Measurements from ENCODE around the gene PLD6.

Gene PLD6

DNA sequence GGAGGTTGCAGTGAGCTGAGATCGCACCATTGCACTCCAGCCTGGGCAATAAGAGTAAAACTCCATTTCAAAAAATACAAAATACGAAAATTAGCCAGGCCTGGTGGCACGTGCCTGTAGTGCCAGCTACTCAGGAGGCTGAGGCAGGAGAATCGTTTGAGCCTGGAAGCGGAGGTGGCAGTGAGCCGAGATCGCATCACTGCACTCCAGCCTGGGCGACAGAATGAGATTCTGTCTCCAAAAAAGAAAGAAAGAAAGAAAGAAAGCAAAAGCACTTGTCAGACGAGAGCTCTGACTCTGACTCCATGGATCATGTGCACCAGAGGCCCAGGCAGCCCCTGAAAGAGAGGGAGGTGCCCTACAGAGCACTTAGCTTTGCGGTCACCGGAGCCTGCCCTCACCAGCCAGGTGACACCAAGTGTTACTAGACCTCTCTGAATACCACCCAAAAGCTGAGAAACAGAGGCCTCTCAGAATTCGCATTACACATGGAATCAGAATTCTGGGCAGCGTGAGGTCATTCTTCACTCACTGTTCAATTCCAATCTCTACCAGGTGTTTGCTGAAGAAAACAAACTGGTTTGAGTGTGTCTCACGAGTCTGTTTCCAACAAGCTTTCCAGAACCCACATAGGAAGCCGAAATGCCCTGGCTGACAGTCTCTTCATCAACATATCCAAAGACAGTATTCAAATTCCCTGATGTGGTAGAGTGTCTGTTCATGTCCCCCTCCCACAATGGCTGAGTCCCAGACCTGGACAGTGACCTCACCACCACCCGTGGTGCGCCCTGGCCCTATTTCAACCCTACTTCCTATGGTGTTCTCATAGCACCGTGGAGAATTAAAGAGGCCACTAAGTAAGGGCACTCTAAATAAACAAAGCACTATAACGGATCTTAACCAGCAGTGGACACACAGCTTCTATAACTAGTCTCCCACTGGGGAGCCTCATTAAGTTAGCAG lies 29.4 kb upstream of the PLD6 start:
- Histone ChIP-seq H4K20me1 (ENCODE audit: insufficient read depth, low read length, poor library complexity, severe bottlenecking) (no peaks in the 10 kb centered on the region), H3K36me3 (ENCODE audit: insufficient read depth, low read length) (no peaks in the 10 kb centered on the region; the same call in 1 of the 2 replicates), H3F3A (ENCODE audit: low read depth) (no peaks in the 10 kb centered on the region; the same call in 1 of the 2 replicates), H3K4me3 (ENCODE audit: low read length, poor library complexity, severe bottlenecking) (peak overlapping the region; percentile 90), H3K9me3 (ENCODE audit: insufficient read depth, low read depth, low read length) (no peaks in the 10 kb centered on the region), H3K79me2 (ENCODE audit: insufficient read depth, low read length) (peaks cover 31% of the 10 kb centered on the region; the same call in 1 of the 2 replicates), H3K4me1 (ENCODE audit: insufficient read depth, low read length, poor library complexity, severe bottlenecking) (peaks cover 21% of the 10 kb centered on the region), H3K9me2 (replicated peaks; ENCODE audit: low read depth, low read length) (no peaks in the 10 kb centered on the region), H3K9ac (ENCODE audit: low read depth, low read length, poor library complexity, severe bottlenecking) (peak overlapping the region; percentile 88), H2AFZ (ENCODE audit: low read length) (no peak overlapping the region), H3K4me2 (ENCODE audit: low read depth, low read length, poor library complexity, severe bottlenecking) (peak overlapping the region; percentile 75), H3K27me3 (ENCODE audit: insufficient read depth, low read length, poor library complexity, severe bottlenecking) (no peaks in the 10 kb centered on the region)
- no peak for TF ChIP-seq EZH2phosphoT487 (IDR thresholded peaks at IDR 0.05; ENCODE audit: borderline replicate concordance)
- TF ChIP-seq, protein P1, sequence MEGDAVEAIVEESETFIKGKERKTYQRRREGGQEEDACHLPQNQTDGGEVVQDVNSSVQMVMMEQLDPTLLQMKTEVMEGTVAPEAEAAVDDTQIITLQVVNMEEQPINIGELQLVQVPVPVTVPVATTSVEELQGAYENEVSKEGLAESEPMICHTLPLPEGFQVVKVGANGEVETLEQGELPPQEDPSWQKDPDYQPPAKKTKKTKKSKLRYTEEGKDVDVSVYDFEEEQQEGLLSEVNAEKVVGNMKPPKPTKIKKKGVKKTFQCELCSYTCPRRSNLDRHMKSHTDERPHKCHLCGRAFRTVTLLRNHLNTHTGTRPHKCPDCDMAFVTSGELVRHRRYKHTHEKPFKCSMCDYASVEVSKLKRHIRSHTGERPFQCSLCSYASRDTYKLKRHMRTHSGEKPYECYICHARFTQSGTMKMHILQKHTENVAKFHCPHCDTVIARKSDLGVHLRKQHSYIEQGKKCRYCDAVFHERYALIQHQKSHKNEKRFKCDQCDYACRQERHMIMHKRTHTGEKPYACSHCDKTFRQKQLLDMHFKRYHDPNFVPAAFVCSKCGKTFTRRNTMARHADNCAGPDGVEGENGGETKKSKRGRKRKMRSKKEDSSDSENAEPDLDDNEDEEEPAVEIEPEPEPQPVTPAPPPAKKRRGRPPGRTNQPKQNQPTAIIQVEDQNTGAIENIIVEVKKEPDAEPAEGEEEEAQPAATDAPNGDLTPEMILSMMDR (conservative IDR thresholded peaks at IDR 0.05; ENCODE audit: low read length): no peak

DNA sequence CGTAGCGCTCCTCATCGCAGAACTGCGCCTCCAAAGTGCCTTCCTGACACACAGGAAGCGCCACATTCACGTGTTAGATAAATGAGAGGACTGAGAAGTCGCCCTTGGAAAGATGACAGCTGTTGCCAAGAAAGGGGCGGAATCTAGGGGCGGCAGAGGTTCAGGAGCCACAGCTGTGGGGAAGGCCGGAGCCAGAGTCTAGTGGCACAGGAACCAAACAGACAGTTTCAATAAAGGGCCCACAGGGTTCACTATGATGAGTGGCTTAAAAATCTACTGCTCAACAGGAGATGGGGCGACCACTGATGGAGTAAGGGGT lies 26.1 kb upstream of the PLD6 start:
- Histone ChIP-seq H3K9ac (ENCODE audit: low read depth, low read length, poor library complexity, severe bottlenecking) (no peak overlapping the region), H4K20me1 (ENCODE audit: insufficient read depth, low read length, poor library complexity, severe bottlenecking) (no peaks in the 10 kb centered on the region), H3K36me3 (ENCODE audit: insufficient read depth, low read length) (peaks cover 23% of the 10 kb centered on the region; the same call in 1 of the 2 replicates)

DNA sequence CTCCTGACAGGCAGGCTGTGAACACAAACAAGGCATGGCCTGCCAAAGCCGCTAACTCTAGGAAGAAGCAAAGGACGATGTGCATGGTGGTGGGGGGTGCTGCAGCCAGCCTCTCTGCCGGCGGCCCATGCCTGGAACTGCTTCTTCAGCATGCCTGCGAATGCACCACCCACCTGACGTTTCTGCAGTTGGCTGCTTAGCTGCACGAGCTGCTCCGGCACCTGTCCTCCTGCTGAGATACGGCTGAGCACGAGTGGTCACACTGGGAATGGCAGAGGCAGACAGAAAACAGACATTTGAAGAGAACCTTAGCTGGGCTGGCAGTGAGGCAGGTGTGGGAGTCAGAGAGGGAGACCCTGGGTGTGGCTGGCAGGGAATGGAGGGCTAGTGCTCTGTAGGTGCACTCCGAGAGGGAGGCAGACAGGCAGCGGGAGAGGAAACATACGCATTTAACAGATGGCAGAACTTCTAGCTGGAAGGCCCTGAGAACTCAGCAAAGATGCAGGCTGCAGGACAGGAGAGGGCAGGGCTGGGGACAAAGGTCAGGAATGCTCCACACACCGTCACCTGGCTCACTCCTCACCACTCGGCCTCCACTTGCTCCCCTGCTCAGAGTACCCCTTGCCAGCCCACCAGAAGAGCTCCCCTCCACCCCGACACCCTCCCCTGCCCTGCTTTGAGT lies 25.6 kb upstream of the PLD6 start:
- Histone ChIP-seq H3K79me2 (ENCODE audit: insufficient read depth, low read length) (peaks cover 22% of the 10 kb centered on the region; the same call in 1 of the 2 replicates), H3K4me2 (ENCODE audit: low read depth, low read length, poor library complexity, severe bottlenecking) (no peak overlapping the region), H3F3A (ENCODE audit: low read depth) (no peaks in the 10 kb centered on the region), H4K20me1 (ENCODE audit: insufficient read depth, low read length, poor library complexity, severe bottlenecking) (no peaks in the 10 kb centered on the region), H3K9me2 (replicated peaks; ENCODE audit: low read depth, low read length) (no peaks in the 10 kb centered on the region), H3K9me3 (ENCODE audit: insufficient read depth, low read depth, low read length) (no peaks in the 10 kb centered on the region), H3K4me3 (ENCODE audit: low read length, poor library complexity, severe bottlenecking) (no peak overlapping the region), H3K27me3 (ENCODE audit: insufficient read depth, low read length, poor library complexity, severe bottlenecking) (no peaks in the 10 kb centered on the region), H3K9ac (ENCODE audit: low read depth, low read length, poor library complexity, severe bottlenecking) (no peak overlapping the region), H2AFZ (ENCODE audit: low read length) (no peak overlapping the region), H3K36me3 (ENCODE audit: insufficient read depth, low read length) (peaks cover 27% of the 10 kb centered on the region; the same call in 1 of the 2 replicates), H3K4me1 (ENCODE audit: insufficient read depth, low read length, poor library complexity, severe bottlenecking) (peaks cover 10% of the 10 kb centered on the region)
- TF ChIP-seq, protein P1 (conservative IDR thresholded peaks at IDR 0.05; ENCODE audit: low read length): no peak
- no peak for TF ChIP-seq EZH2phosphoT487 (IDR thresholded peaks at IDR 0.05; ENCODE audit: borderline replicate concordance)

More for the DNA sequence above, 26.1 kb upstream of the PLD6 start:
- Histone ChIP-seq H3K4me2 (ENCODE audit: low read depth, low read length, poor library complexity, severe bottlenecking) (no peak overlapping the region), H3K4me1 (ENCODE audit: insufficient read depth, low read length, poor library complexity, severe bottlenecking) (peaks cover 12% of the 10 kb centered on the region), H3K9me3 (ENCODE audit: insufficient read depth, low read depth, low read length) (no peaks in the 10 kb centered on the region), H3F3A (ENCODE audit: low read depth) (no peaks in the 10 kb centered on the region), H3K27me3 (ENCODE audit: insufficient read depth, low read length, poor library complexity, severe bottlenecking) (no peaks in the 10 kb centered on the region), H3K9me2 (replicated peaks; ENCODE audit: low read depth, low read length) (no peaks in the 10 kb centered on the region), H2AFZ (ENCODE audit: low read length) (no peak overlapping the region), H3K4me3 (ENCODE audit: low read length, poor library complexity, severe bottlenecking) (no peak overlapping the region), H3K79me2 (ENCODE audit: insufficient read depth, low read length) (peaks cover 23% of the 10 kb centered on the region; the same call in 1 of the 2 replicates)
- TF ChIP-seq, protein P1 (conservative IDR thresholded peaks at IDR 0.05; ENCODE audit: low read length): no peak
- no peak for TF ChIP-seq EZH2phosphoT487 (IDR thresholded peaks at IDR 0.05; ENCODE audit: borderline replicate concordance)

All from Loucy (cell line).